GM19238 (cell line): Measurements from ENCODE around the gene RAET1E.
"Not testable (repeated sequence)": the region's sequence is repeated elsewhere in the genome, so short reads cannot be mapped to it uniquely, and the experiment has no call there.

Experiments used
- DNase-seq: peaks from one replicate; pipeline ENCODE4 v3.0.0; 2011; ENCODE audit warnings: low spot score; ENCODE audit not compliant: insufficient read length

The RAET1E gene

GRCh38 chr6:149909701-149910470 lies 12.0 kb upstream of the RAET1E start:
- DNase-seq, result no peak

- DNase-seq, result not testable (repeated sequence)
Observed at GRCh38 chr6:149908480-149908879, 10.6 kb upstream of the RAET1E start.

- DNase-seq, result no peak
Observed at GRCh38 chr6:149907317-149907716, 9.4 kb upstream of the RAET1E start.

GRCh38 chr6:149906405-149906804 lies 8.5 kb upstream of the RAET1E start:
- no peak for DNase-seq

- no peak for DNase-seq
Observed at GRCh38 chr6:149905911-149906371, 8.0 kb upstream of the RAET1E start.

- DNase-seq, result no peak
Observed at GRCh38 chr6:149905371-149905910, 7.5 kb upstream of the RAET1E start.

GRCh38 chr6:149904661-149905370 lies 6.9 kb upstream of the RAET1E start:
- no peak for DNase-seq

GRCh38 chr6:149903938-149904611 lies 6.2 kb upstream of the RAET1E start:
- no peak for DNase-seq

GRCh38 chr6:149901444-149902140 lies 3.7 kb upstream of the RAET1E start:
- DNase-seq, result no peak

- no peak for DNase-seq
Observed at GRCh38 chr6:149900620-149901443, 2.9 kb upstream of the RAET1E start.

GRCh38 chr6:149899926-149900619 lies 2.2 kb upstream of the RAET1E start:
- no peak for DNase-seq

- no peak for DNase-seq
Observed at GRCh38 chr6:149899486-149899885, 1.6 kb upstream of the RAET1E start.

- no peak for DNase-seq
Observed at GRCh38 chr6:149898966-149899365, 1.1 kb upstream of the RAET1E start.

- DNase-seq, result no peak
Observed at GRCh38 chr6:149897015-149897697, 757 bp downstream of the RAET1E start.

- no peak for DNase-seq
Observed at GRCh38 chr6:149896491-149896890, 1.4 kb downstream of the RAET1E start.

GRCh38 chr6:149895833-149896271 lies 2.1 kb downstream of the RAET1E start:
- no peak for DNase-seq

- no peak for DNase-seq
Observed at GRCh38 chr6:149895048-149895590, 2.8 kb downstream of the RAET1E start.

- DNase-seq, result not testable (repeated sequence)
Observed at GRCh38 chr6:149891864-149892263, 6.0 kb downstream of the RAET1E start.

- DNase-seq, result no peak
Observed at GRCh38 chr6:149891259-149891658, 6.7 kb downstream of the RAET1E start.
